Immature natural killer cell (primary cell): Measurements from ENCODE around the gene KLHDC10. TPM values are rescaled to one million over a fixed set of nuclear protein-coding genes. Genes with fewer than 3 reads are reported as not detected.
"Not testable (repeated sequence)": the region's sequence is repeated elsewhere in the genome, so short reads cannot be mapped to it uniquely, and the experiment has no call there.

ENCODE experiments used
- DNase-seq, 3 donors: peaks; one replicate each; pipeline ENCODE4 v3.0.0; 2022; ENCODE audit warnings: mixed read lengths in 1 of 3
- H3K27ac Mint-ChIP-seq, 6 donors: one replicate each; pipeline ENCODE4 v1.8.0; 2020; ENCODE audit warnings: mixed read lengths in 6 of 6, mild to moderate bottlenecking in 5 of 6, inconsistent platforms in 4 of 6, moderate library complexity in 3 of 6
- H3K27me3 Mint-ChIP-seq, 3 donors: one replicate each; pipeline ENCODE4 v1.8.0; 2020 to 2021; ENCODE audit warnings: low read depth in 3 of 3, mild to moderate bottlenecking in 3 of 3, mixed read lengths in 3 of 3, moderate library complexity in 3 of 3, inconsistent platforms in 1 of 3
- H3K36me3 Mint-ChIP-seq, 3 donors: one replicate each; pipeline ENCODE4 v1.8.0; 2020; ENCODE audit warnings: mixed read lengths in 3 of 3, inconsistent platforms in 2 of 3, mild to moderate bottlenecking in 2 of 3
- H3K4me1 Mint-ChIP-seq, 2 donors: one replicate each; pipeline ENCODE4 v1.8.0; 2020; ENCODE audit warnings: inconsistent platforms in 2 of 2, mild to moderate bottlenecking in 2 of 2, mixed read lengths in 2 of 2, moderate library complexity in 1 of 2
- H3K4me3 Mint-ChIP-seq, 5 donors: one replicate each; pipeline ENCODE4 v1.8.0; 2020; ENCODE audit warnings: mild to moderate bottlenecking in 5 of 5, mixed read lengths in 5 of 5, inconsistent platforms in 3 of 5, moderate library complexity in 3 of 5
- H3K9me3 Mint-ChIP-seq, 6 donors: one replicate each; pipeline ENCODE4 v1.8.0; 2020; ENCODE audit warnings: mild to moderate bottlenecking in 6 of 6, mixed read lengths in 6 of 6, inconsistent platforms in 4 of 6, moderate library complexity in 3 of 6
- polyA plus RNA-seq, 3 donors: library from polyadenylated mRNA; unstranded; fragments of 300-500 nt; fragmentation: Illumina TruSeq; gene quantifications; one replicate each; pipeline ENCODE4 v1.2.3, GENCODE V29; 2021

KLHDC10 gene
- 1 to 10 TPM in 2 of 3 donors, under 1 TPM in 1; 0.99 to 2.7 (median 1.7) TPM for polyA plus RNA-seq

DNA sequence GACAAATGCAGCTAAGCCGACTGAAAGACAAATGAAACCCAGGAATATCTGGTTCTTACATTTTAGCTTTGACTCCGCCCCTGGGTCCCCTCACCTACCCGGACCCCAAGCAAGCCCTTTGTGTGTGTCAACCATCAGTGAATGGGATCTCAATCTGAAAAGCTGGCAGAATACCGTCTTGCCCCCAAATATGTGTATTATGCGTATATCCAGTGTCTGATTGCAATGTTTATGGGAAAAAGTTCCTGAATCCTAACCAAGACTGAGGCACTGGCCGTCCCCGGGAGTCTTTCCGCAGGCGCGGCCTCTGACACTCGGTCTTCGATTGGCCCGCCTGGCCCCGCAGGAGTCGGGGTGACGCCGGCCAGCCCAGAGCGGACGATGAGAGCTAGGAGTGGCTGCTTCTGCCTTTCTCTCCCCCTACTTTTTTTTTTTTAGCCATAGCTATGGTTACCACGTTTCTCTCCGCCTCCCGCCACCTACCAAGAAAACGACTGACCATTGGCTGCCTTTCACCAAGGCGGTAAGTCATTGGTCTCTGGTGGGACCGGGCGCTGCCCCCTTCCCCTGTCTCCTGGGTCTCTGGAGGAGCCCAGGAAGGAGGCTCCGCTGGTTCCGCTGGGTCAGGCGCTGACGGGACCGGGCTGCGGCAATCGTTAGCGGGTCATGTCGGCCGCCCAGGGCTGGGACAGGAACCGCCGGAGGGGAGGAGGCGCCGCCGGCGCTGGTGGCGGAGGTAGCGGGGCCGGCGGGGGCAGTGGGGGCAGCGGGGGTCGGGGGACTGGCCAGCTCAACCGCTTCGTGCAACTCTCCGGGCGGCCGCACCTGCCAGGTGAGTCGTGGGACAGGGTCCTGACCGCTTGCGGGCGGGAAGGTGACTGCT lies at the start of gene KLHDC10:
KLHDC10 (plus strand) TSS at position 557 of the 883 bp plus-strand sequence; CDS start at position 667, 110 bp downstream.
- H3K36me3 Mint-ChIP-seq = no peaks in the 10 kb centered on the region
- H3K4me1 Mint-ChIP-seq = peaks cover 40 to 50% of the 10 kb centered on the region in 2 donors
- H3K4me3 Mint-ChIP-seq = peak within 1 kb of the TSS; percentile 84 to 96 (median 90)

DNA sequence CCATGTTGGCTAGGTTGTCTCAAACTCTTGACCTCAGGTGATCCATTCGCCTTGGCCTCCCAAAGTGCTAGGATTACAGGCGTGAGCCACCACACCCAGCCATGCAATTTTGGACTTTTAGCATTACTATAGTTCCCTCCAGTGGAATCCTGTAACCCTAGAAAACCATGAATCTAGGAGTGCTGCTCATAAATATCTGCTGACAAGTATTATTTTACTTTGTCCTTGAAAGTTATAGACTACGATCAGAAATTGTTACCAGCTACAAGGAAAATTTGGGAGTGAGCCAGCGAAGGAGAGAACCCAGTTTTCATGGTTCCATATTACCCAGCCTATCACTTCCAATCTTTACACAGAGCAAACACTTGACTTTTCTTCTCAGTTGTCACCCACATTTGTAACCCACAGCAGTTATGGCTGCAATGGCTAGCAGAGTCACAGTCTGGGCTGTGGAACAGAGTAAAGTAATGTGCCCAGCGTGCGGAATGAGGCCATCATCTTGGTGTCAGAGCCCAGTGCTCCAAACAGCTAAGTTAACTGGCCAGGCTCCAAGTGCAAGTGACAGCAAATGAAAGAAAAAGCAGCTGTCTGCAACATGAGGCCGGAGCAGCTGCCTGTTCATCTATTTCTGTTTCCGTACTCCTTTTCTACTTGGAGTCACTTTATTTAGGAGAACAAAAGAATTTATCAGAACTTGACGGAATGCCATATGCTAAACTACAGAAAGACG lies 49.1 kb upstream of the KLHDC10 start:
- Mint-ChIP-seq H3K36me3 (peaks cover 13 to 38% (median 22%) of the 10 kb centered on the region in 3 donors), H3K27ac (no peak overlapping the region), H3K27me3 (no peaks in the 10 kb centered on the region), H3K9me3 (no peaks in the 10 kb centered on the region), H3K4me3 (no peak overlapping the region), H3K4me1 (no peaks in the 10 kb centered on the region)
- no peak for DNase-seq

More for the DNA sequence above, at the start of gene KLHDC10:
- Mint-ChIP-seq H3K27me3 (peaks cover 5 to 11% (median 6%) of the 10 kb centered on the region in 3 donors), H3K27ac (peak within 1 kb of the TSS; percentile 85 to 95 (median 87)), H3K9me3 (no peaks in the 10 kb centered on the region)
- DNase-seq = peak; percentile 96 to 97 (median 97)

GRCh38 chr7:130022115-130022514 lies 48.2 kb upstream of the KLHDC10 start:
- Mint-ChIP-seq H3K27ac (no peak overlapping the region), H3K36me3 (peaks cover 17 to 43% (median 23%) of the 10 kb centered on the region in 3 donors), H3K4me3 (no peak overlapping the region), H3K27me3 (no peaks in the 10 kb centered on the region), H3K4me1 (no peaks in the 10 kb centered on the region), H3K9me3 (no peaks in the 10 kb centered on the region)
- no peak for DNase-seq

DNA sequence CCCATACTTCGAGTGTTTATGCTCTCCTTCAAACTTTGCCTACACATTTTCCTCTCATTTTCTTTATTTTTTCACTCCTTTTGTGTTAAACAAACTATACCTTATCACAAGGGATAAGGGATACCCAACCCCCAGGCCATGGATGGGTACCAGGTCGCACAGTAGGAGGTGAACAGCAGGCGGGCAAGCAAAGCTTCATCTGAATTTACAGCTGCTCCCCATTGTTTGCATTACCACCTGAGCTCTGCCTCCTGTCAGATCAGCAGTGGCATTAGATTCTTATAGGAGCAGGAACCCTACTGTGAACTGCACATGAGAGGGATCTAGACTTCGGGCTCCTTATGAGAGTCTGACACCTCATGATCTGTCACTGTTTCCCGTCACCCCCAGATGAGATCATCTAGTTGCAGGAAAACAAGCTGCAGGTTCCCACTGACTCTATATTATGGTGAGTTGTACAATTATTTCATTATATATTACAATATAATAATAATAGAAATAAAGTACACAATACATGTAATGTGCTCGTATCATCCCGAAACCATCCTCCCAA lies 47.6 kb upstream of the KLHDC10 start:
- H3K27ac Mint-ChIP-seq = no peak overlapping the region
- DNase-seq = no peak
- H3K9me3 Mint-ChIP-seq = no peaks in the 10 kb centered on the region
- H3K4me1 Mint-ChIP-seq = no peaks in the 10 kb centered on the region
- H3K27me3 Mint-ChIP-seq = no peaks in the 10 kb centered on the region
- peaks cover 19 to 45% (median 23%) of the 10 kb centered on the region in 3 donors for H3K36me3 Mint-ChIP-seq
- no peak overlapping the region for H3K4me3 Mint-ChIP-seq

DNA sequence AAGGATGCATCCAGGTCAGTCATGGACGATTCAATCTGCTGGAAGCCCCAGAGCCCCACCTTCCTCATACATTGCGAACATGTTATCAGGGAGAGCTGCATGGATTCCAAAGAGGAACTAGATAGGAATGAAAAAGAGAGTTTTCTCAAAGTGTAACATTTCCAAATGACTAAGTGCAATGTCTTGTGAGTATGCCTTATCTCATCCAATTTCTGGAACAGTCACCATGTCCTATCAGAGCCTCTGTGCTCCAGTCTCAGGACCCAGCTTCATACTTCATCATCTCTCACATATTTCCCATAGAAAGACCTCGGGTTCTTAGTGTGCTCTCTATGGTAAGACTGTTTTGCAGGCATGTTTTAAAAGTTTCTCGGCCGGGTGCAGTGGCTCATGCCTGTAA lies 45.9 kb upstream of the KLHDC10 start:
- H3K4me3 Mint-ChIP-seq = no peak overlapping the region
- no peaks in the 10 kb centered on the region for H3K4me1 Mint-ChIP-seq
- H3K27ac Mint-ChIP-seq = no peak overlapping the region
- peaks cover 15 to 38% (median 22%) of the 10 kb centered on the region in 3 donors for H3K36me3 Mint-ChIP-seq
- no peaks in the 10 kb centered on the region for H3K27me3 Mint-ChIP-seq
- DNase-seq = no peak
- no peaks in the 10 kb centered on the region for H3K9me3 Mint-ChIP-seq

DNA sequence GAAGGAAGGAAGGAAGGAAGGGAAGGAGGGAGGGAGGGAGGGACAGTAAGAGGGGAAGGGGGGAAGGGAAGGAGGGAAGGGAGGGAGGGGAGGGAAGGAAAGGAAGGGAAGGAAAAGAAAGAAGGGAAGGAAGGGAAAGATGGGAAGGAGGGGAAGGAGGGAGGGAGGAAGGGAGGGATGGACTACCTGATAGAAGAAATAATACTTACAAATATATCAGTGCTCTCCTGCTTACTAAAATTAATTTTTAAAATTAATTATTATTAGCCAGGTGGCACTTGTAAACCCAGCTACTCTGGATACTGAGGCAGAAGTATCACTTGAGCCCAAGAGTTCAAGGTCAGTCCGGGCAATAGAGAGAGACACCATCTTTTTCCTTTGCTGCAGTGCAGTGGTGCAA lies 37.6 kb upstream of the KLHDC10 start:
- DNase-seq = no peak
- Mint-ChIP-seq H3K4me1 (no peaks in the 10 kb centered on the region), H3K36me3 (peaks cover 17 to 30% (median 29%) of the 10 kb centered on the region in 3 donors), H3K9me3 (no peaks in the 10 kb centered on the region), H3K27ac (no peak overlapping the region), H3K27me3 (peaks cover 0 to 2% (median 0%) of the 10 kb centered on the region in 3 donors), H3K4me3 (no peak overlapping the region)

DNA sequence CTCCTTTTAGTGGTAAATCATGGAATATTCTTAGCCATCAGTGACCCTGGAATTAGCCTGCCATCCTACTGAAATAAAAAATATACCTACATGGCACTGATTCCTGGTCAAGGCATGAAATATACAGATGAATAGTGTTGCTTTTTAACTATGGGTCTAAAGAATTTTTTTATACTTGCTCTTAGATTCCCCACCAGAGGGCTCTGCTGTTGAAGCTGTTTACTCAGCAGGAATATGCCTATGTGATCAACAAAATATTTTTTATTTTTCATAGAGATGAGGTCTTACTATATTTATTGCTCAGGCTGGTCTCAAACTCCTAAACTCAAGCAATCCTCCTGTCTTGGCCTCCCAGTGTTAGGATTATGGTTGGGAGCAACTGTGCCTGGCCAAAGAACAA lies 32.6 kb upstream of the KLHDC10 start:
- peaks cover 13 to 28% (median 14%) of the 10 kb centered on the region in 3 donors for H3K36me3 Mint-ChIP-seq
- no peaks in the 10 kb centered on the region for H3K4me1 Mint-ChIP-seq
- no peaks in the 10 kb centered on the region for H3K9me3 Mint-ChIP-seq
- no peak overlapping the region for H3K4me3 Mint-ChIP-seq
- H3K27me3 Mint-ChIP-seq = peaks cover 0 to 2% (median 0%) of the 10 kb centered on the region in 3 donors
- no peak for DNase-seq
- H3K27ac Mint-ChIP-seq = no peak overlapping the region

DNA sequence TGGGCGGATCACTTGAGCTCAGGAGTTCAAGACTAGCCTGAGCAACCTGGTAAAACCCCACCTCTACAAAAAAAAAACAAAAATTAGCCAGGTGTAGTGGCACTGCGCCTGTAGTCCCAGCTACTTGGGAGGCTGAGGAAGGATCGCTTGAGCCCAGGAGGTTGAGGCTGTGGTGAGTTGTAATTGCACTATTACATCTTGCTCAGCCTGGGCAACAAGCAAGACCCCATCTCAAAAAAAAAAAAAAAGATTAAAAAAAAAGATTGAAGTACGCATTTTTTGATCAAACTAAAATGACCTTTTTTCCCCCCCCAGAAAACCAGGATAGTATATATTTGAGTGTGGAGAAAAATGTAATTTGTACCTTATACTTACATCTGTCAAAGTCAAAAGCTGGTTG lies 29.8 kb upstream of the KLHDC10 start:
- no peak for DNase-seq
- peaks cover 15 to 35% (median 19%) of the 10 kb centered on the region in 3 donors for H3K36me3 Mint-ChIP-seq

DNA sequence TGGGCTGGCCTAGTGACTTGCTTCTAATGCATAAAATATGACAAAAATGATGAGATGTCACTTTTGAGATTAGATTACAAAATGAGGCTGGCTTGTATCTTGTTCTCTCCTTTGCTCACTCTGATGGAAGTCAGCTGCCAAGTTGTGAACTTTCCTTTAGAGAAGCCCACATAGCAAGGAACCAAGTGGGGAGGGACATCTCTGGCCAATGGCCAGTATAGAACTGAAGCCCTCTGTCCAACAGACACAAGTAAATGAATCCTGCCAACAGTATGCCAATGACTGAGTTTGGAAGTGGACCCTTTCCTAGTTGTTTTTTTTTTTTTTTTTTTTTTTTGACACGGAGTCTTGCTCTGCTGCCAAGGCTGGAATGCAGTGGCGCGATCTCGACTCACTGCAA lies 22.5 kb upstream of the KLHDC10 start:
- H3K4me1 Mint-ChIP-seq = peaks cover 11 to 27% of the 10 kb centered on the region in 2 donors
- no peak overlapping the region for H3K27ac Mint-ChIP-seq
- H3K36me3 Mint-ChIP-seq = peaks cover 10 to 20% (median 13%) of the 10 kb centered on the region in 3 donors
- no peak overlapping the region for H3K4me3 Mint-ChIP-seq
- no peaks in the 10 kb centered on the region for H3K9me3 Mint-ChIP-seq
- H3K27me3 Mint-ChIP-seq = peaks cover 0 to 6% (median 3%) of the 10 kb centered on the region in 3 donors
- no peak for DNase-seq

More for the DNA sequence above, 29.8 kb upstream of the KLHDC10 start:
- no peak overlapping the region for H3K4me3 Mint-ChIP-seq
- peaks cover 0 to 2% (median 2%) of the 10 kb centered on the region in 3 donors for H3K27me3 Mint-ChIP-seq
- H3K4me1 Mint-ChIP-seq = no peaks in the 10 kb centered on the region
- H3K9me3 Mint-ChIP-seq = no peaks in the 10 kb centered on the region
- no peak overlapping the region for H3K27ac Mint-ChIP-seq

DNA sequence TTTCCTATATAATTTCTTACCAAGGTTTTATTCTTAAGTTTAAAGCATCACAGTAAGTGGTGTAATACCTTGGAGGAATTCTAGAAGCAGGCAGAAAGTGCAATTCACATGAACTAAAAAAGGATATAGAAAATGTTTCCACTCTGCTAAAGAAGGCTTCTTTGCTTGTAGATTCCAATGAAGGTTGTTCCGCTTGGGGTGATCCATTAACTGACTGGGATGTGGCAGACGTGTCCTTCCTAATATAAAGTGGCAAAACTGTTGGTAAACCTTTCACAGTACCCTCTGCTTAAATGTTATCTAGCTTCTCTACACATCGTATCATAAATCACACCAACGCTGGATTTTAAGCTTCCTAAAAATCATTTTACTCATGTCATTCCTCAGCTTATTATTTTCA lies 21.4 kb upstream of the KLHDC10 start:
- peak overlapping the region in 1 of 5 donors; percentile 52 for H3K4me3 Mint-ChIP-seq

GRCh38 chr7:130052250-130052649 lies 18.1 kb upstream of the KLHDC10 start:
- Mint-ChIP-seq H3K4me1 (peaks cover 11 to 29% of the 10 kb centered on the region in 2 donors), H3K27ac (peak overlapping the region in 1 of 6 donors; percentile 30), H3K4me3 (peak overlapping the region in 4 of 5 donors; percentile 5 to 38 (median 16))
- not testable (repeated sequence) for H3K36me3 Mint-ChIP-seq, DNase-seq, H3K9me3 Mint-ChIP-seq, H3K27me3 Mint-ChIP-seq

More for the DNA sequence above, 21.4 kb upstream of the KLHDC10 start:
- Mint-ChIP-seq H3K27me3 (peaks cover 0 to 4% (median 3%) of the 10 kb centered on the region in 3 donors), H3K4me1 (peaks cover 11 to 29% of the 10 kb centered on the region in 2 donors), H3K27ac (no peak overlapping the region), H3K36me3 (peaks cover 10 to 14% (median 10%) of the 10 kb centered on the region in 3 donors), H3K9me3 (no peaks in the 10 kb centered on the region)
- no peak for DNase-seq

DNA sequence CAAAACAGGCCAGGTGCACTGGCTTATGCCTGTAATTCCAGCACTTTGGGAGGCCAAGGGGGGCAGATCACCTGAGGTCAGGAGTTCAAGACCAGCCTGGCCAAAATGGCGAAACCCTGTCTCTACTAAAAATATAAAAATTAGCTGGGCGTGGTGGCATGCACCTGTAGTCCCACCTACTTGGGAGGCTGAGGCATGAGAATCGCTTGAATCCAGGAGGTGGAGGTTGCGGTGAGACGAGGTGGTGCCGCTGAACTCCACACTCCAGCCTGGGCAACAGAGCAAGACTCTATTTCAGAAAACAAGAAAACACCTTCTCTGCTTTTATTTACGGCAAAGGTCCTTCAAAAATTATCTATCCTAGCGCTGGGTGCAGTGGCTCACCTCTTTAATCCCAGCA lies 15.1 kb upstream of the KLHDC10 start:
- peaks cover 11 to 21% of the 10 kb centered on the region in 2 donors for H3K4me1 Mint-ChIP-seq
- not testable (repeated sequence) for DNase-seq, H3K27me3 Mint-ChIP-seq, H3K27ac Mint-ChIP-seq, H3K36me3 Mint-ChIP-seq, H3K9me3 Mint-ChIP-seq, H3K4me3 Mint-ChIP-seq

GRCh38 chr7:130062246-130062645 lies 8.1 kb upstream of the KLHDC10 start:
- no peak for DNase-seq
- H3K36me3 Mint-ChIP-seq = no peaks in the 10 kb centered on the region
- H3K27ac Mint-ChIP-seq = no peak overlapping the region
- H3K27me3 Mint-ChIP-seq = peaks cover 5 to 8% (median 6%) of the 10 kb centered on the region in 3 donors
- H3K9me3 Mint-ChIP-seq = no peaks in the 10 kb centered on the region
- peaks cover 0 to 2% of the 10 kb centered on the region in 2 donors for H3K4me1 Mint-ChIP-seq
- H3K4me3 Mint-ChIP-seq = no peak overlapping the region
